Body of pancreas (tissue), 4 donors: ENCODE results near the gene PLEKHB1. TPM values are rescaled to one million over a fixed set of nuclear protein-coding genes. Genes with fewer than 3 reads are reported as not detected.

ENCODE experiments used
- ATAC-seq: fragments of 150-250 bp; one replicate; pipeline ENCODE4 v1.9.1; 2016
- DNase-seq, 4 donors: peaks; one replicate each; pipeline ENCODE4 v3.0.0-alpha.2; 2019
- H3K27ac ChIP-seq, 4 donors: fragments of 200-600 bp; sonication (generic); 1 replicate in 3 of 4; 2 replicates in 1 of 4; pipeline versions ENCODE4 v1.5.1 to v1.6.1; 2016 to 2019; ENCODE audit warnings: mild to moderate bottlenecking in 1 of 4, mixed read lengths in 1 of 4, moderate library complexity in 1 of 4
- H3K27me3 ChIP-seq, 2 donors: fragments of 200-600 bp; sonication (generic); one replicate each; pipeline ENCODE4 v1.6.0; 2016; ENCODE audit warnings: mild to moderate bottlenecking in 1 of 2
- H3K36me3 ChIP-seq, 2 donors: fragments of 200-600 bp; sonication (generic); replicated peaks in 1 of 2; 2 replicates each; pipeline ENCODE4 v1.5.1; 2016; ENCODE audit warnings: low read depth in 2 of 2; ENCODE audit not compliant: insufficient read depth in 1 of 2
- H3K4me1 ChIP-seq: fragments of 200-600 bp; sonication (generic); one replicate; pipeline ENCODE4 v1.6.0; 2016
- H3K4me3 ChIP-seq, 2 donors: fragments of 200-600 bp; sonication (generic); 1 replicate in 1 of 2; 2 replicates in 1 of 2; pipeline ENCODE4 v1.5.1; 2016 to 2019
- H3K9me3 ChIP-seq, 3 donors: fragments of 200-600 bp; sonication (generic); 1 replicate in 2 of 3; 2 replicates in 1 of 3; pipeline ENCODE4 v1.5.1; 2016
- POLR2A ChIP-seq, 3 donors: fragments of 450-650 bp; IDR thresholded peaks; one replicate each; pipeline ENCODE4 v1.6.1; 2016; ENCODE audit warnings: antibody characterized with exemption in 3 of 3, mild to moderate bottlenecking in 2 of 3
- WGBS, 2 donors: methylation state at CpG; one replicate each; pipeline ENCODE4 v1.1.5; 2017; 5-methylcytosine and 5-hydroxymethylcytosine counted together
- intact Hi-C: fragments of 100-400 bp; cut with DNase I; formaldehyde crosslinking; loops from one replicate; pipeline ENCODE4 v1.15.1; 2023
- total RNA-seq, 2 donors: library from RNA; depleted of rRNA; stranded (reverse); fragments of >200 nt; gene quantifications; one replicate each; pipeline ENCODE4 v1.1.0, GENCODE V29; 2016
- TF ChIP-seq, protein P1 (sequence below), 7 experiments: fragments of 450-650 bp in 4 of 7; fragments of 200-600 bp in 3 of 7; sonication (generic) in 3 of 7; IDR thresholded peaks; one replicate each; pipeline ENCODE4 v1.5.1; 2016 to 2019; ENCODE audit warnings: antibody characterized with exemption in 7 of 7

PLEKHB1 gene
- total RNA-seq, 2 donors from 2014 or later: 22.4 to 42.5 TPM

DNA sequence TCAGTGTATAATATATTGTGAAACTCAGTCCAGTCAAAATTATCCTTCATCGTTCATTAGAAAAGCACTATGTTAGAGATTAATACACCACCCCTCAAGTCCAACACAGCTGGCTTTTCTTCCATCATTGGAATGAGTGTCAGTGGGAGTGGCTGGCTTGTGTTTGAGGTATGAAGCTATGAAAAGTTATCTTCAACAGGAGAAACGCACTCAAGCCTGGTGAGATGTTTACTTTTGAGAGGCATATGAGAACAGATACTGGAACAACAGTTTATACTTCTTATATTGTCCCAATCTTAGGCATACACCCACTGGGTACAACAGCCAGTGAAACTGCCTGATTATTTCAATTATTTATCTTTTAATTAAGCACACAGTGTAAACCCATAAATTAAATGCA is 34.3 kb downstream of the PLEKHB1 start:
- no peak for ATAC-seq
- 20 to 33% methylated on average over 2 of the region's 2 CpGs for WGBS, 2 donors
- no peaks in the 10 kb centered on the region for H3K4me1 ChIP-seq
- no peak overlapping the region for H3K27ac ChIP-seq
- TF ChIP-seq POLR2A (IDR thresholded peaks at IDR 0.05): no peak
- TF ChIP-seq, protein P1, sequence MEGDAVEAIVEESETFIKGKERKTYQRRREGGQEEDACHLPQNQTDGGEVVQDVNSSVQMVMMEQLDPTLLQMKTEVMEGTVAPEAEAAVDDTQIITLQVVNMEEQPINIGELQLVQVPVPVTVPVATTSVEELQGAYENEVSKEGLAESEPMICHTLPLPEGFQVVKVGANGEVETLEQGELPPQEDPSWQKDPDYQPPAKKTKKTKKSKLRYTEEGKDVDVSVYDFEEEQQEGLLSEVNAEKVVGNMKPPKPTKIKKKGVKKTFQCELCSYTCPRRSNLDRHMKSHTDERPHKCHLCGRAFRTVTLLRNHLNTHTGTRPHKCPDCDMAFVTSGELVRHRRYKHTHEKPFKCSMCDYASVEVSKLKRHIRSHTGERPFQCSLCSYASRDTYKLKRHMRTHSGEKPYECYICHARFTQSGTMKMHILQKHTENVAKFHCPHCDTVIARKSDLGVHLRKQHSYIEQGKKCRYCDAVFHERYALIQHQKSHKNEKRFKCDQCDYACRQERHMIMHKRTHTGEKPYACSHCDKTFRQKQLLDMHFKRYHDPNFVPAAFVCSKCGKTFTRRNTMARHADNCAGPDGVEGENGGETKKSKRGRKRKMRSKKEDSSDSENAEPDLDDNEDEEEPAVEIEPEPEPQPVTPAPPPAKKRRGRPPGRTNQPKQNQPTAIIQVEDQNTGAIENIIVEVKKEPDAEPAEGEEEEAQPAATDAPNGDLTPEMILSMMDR (IDR thresholded peaks at IDR 0.05): no peak
- intact Hi-C loops: no loop called here
- H3K27me3 ChIP-seq: no peaks in the 10 kb centered on the region
- DNase-seq: peak in 1 of 4 donors; percentile 13
- no peak overlapping the region for H3K4me3 ChIP-seq
- H3K36me3 ChIP-seq: peaks cover 0 to 10% of the 10 kb centered on the region in 2 donors
- no peaks in the 10 kb centered on the region for H3K9me3 ChIP-seq

DNA sequence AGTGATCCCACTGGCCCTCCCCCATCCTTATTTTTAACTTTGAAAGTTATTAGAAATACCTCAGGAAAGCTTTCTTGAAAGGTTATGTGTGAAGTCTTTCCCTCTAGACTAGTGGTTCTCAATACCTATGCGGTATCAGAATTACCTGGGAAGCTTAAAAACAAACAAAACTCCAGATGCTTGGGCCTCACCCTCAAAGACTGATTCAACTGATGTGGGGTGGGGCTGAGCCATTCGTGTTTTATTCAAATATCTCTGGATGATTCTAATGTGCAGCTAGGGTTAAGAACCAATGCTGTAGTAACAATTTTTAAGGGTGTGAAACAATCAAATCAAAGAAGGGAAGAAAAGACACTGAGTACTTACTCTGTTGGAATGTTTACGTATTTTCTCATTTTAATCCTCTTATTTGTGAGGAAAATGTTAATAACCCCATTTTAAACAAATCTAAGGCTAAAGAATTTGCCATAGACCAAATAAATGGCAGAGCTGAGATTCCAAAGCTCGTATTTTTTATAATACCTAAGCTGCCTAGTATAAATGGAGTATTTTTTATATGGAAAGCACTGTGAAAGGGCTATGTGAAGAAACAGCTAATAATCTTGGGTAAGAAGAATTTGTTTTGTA is 47.6 kb downstream of the PLEKHB1 start:
- no peak overlapping the region for H3K27ac ChIP-seq
- 91 to 92% methylated on average over 4 of the region's 4 CpGs for WGBS, 2 donors
- peaks cover 0 to 2% of the 10 kb centered on the region in 2 donors for H3K36me3 ChIP-seq
- no peaks in the 10 kb centered on the region for H3K9me3 ChIP-seq
- ATAC-seq (no peak), DNase-seq (no peak)
- no peak overlapping the region for H3K4me3 ChIP-seq
- TF ChIP-seq POLR2A (IDR thresholded peaks at IDR 0.05): no peak
- TF ChIP-seq, protein P1 (IDR thresholded peaks at IDR 0.05): no peak
- intact Hi-C loops: no loop called here
- H3K4me1 ChIP-seq: no peaks in the 10 kb centered on the region
- no peaks in the 10 kb centered on the region for H3K27me3 ChIP-seq

DNA sequence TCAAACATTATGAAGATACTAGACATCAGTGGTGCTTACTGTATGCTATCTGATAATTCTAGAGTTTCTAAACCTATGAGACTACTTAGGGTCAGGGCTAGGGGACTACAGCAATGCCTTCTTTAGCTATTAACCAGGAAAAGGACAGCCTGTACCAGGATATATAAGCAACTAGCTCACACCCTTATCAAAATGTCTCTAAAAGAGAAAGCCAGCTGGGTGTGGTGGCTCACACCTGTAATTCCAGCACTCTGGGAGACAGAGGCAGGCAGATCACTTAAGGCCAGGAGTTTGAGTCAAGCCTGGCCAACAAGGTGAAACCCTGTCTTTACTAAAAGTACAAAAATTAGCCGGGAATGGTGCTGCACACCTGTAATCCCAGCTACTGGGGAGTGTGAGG is 58.7 kb downstream of the PLEKHB1 start:
- ATAC-seq (no peak), DNase-seq (no peak)
- Histone ChIP-seq H3K4me1 (no peaks in the 10 kb centered on the region), H3K27me3 (no peaks in the 10 kb centered on the region), H3K4me3 (no peak overlapping the region), H3K9me3 (no peaks in the 10 kb centered on the region), H3K27ac (no peak overlapping the region), H3K36me3 (peaks cover 4% of the 10 kb centered on the region in 2 donors)
- TF ChIP-seq POLR2A (IDR thresholded peaks at IDR 0.05): no peak
- TF ChIP-seq, protein P1 (IDR thresholded peaks at IDR 0.05): no peak
- intact Hi-C loops: no loop called here
- 91 to 93% methylated on average over 1 of the region's 1 CpG for WGBS, 2 donors

DNA sequence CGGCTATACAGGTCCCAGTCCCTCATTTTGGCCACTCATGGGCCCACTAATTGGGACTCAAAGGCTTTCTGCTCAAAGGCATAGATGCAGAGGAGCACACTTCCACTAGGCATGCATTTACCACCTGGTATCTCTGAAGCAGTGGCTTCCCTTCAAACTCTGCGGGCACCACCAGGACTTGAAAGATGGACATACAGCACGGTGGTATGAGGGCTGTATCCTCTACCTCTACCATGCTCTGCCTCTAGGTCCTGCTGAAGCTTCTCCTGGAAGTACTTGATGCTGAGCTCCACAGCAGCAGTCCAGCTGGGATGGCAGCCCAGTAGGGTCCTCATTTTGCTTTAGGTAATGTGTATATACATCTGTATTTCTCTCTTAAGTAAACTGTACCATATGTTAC is 64.6 kb downstream of the PLEKHB1 start:
- ATAC-seq: no peak
- peaks cover 1% of the 10 kb centered on the region for H3K4me1 ChIP-seq
- H3K9me3 ChIP-seq: no peaks in the 10 kb centered on the region
- no peak overlapping the region for H3K4me3 ChIP-seq
- H3K27me3 ChIP-seq: no peaks in the 10 kb centered on the region
- intact Hi-C loops: no loop called here
- WGBS, 2 donors: 98 to 100% methylated on average over 3 of the region's 3 CpGs
- DNase-seq: no peak
- TF ChIP-seq POLR2A (IDR thresholded peaks at IDR 0.05): no peak
- TF ChIP-seq, protein P1 (IDR thresholded peaks at IDR 0.05): no peak
- H3K27ac ChIP-seq: no peak overlapping the region
- H3K36me3 ChIP-seq: peaks cover 4 to 5% of the 10 kb centered on the region in 2 donors

Other genes with a start within 250 kb of the PLEKHB1 start
- 10 to 100 TPM in 1 of 2 donors, 1 to 10 TPM in 1; 8.9 to 14.0 TPM for gene FAM168A, start 48.5 kb upstream of the PLEKHB1 start, total RNA-seq
- gene RAB6A, start 114.5 kb downstream of the PLEKHB1 start, total RNA-seq: 10 to 100 TPM; 54.5 to 92.0 TPM
- 10 to 100 TPM in 1 of 2 donors, 1 to 10 TPM in 1; 9.2 to 17.9 TPM for gene MRPL48, start 141.3 kb downstream of the PLEKHB1 start, total RNA-seq
- gene COA4, start 230.3 kb downstream of the PLEKHB1 start, total RNA-seq: 10 to 100 TPM; 34.5 to 68.2 TPM
- gene PAAF1, start 230.4 kb downstream of the PLEKHB1 start, total RNA-seq: 10 to 100 TPM; 11.2 to 12.2 TPM